Spleen (tissue), 11 donors: Measurements from ENCODE around the gene PHYH. TPM values are rescaled to one million over a fixed set of nuclear protein-coding genes. Genes with fewer than 3 reads are reported as not detected.

Source experiments
- DNase-seq: peaks from one replicate; pipeline ENCODE4 v3.0.0-alpha.2; 2020
- H3K27ac ChIP-seq, 8 donors: fragments of 200-600 bp; sonication (generic) in 7 of 8; 1 replicate in 4 of 8; 2 replicates in 4 of 8; pipeline versions ENCODE4 v1.5.0 to v1.8.0; 2016 to 2021; ENCODE audit warnings: inconsistent platforms in 4 of 8, mild to moderate bottlenecking in 4 of 8, moderate library complexity in 1 of 8
- H3K27me3 ChIP-seq, 7 donors: fragments of 200-600 bp; sonication (generic) in 6 of 7; replicated peaks in 1 of 7; 1 replicate in 4 of 7; 2 replicates in 3 of 7; pipeline versions ENCODE4 v1.5.0 to v1.8.0; 2016 to 2021; ENCODE audit warnings: inconsistent platforms in 3 of 7, mild to moderate bottlenecking in 1 of 7
- H3K36me3 ChIP-seq, 6 donors: fragments of 200-600 bp; sonication (generic) in 5 of 6; 1 replicate in 4 of 6; 2 replicates in 2 of 6; pipeline versions ENCODE4 v1.5.0 to v1.8.0; 2016 to 2021; ENCODE audit warnings: inconsistent platforms in 2 of 6
- H3K4me1 ChIP-seq, 6 donors: fragments of 200-600 bp; sonication (generic) in 5 of 6; 1 replicate in 3 of 6; 2 replicates in 3 of 6; pipeline versions ENCODE4 v1.5.0 to v1.8.0; 2016 to 2021; ENCODE audit warnings: inconsistent platforms in 3 of 6
- H3K4me3 ChIP-seq, 8 donors: fragments of 200-600 bp; sonication (generic) in 7 of 8; 1 replicate in 4 of 8; 2 replicates in 4 of 8; pipeline versions ENCODE4 v1.5.0 to v1.8.0; 2016 to 2021; ENCODE audit warnings: inconsistent platforms in 4 of 8, mild to moderate bottlenecking in 4 of 8, moderate library complexity in 2 of 8
- H3K9me3 ChIP-seq, 8 donors: fragments of 200-600 bp; sonication (generic) in 7 of 8; 1 replicate in 4 of 8; 2 replicates in 4 of 8; pipeline versions ENCODE4 v1.5.0 to v1.8.0; 2016 to 2021; ENCODE audit warnings: inconsistent platforms in 4 of 8
- POLR2A ChIP-seq, 3 donors: fragments of 450-650 bp; IDR thresholded peaks; one replicate each; pipeline ENCODE4 v1.5.1; 2017; ENCODE audit warnings: antibody characterized with exemption in 3 of 3, mild to moderate bottlenecking in 1 of 3
- POLR2AphosphoS5 ChIP-seq, 3 donors: sonication (generic); formaldehyde crosslinking; IDR thresholded peaks; one replicate each; pipeline ENCODE4 v1.5.1; 2017; ENCODE audit warnings: antibody characterized with exemption in 3 of 3
- WGBS, 5 donors: extraction: QIAGEN DNeasy Blood & Tissue Kit in 3 of 5; methylation state at CpG; one replicate each; pipeline versions ENCODE4 v1.1.5 to v1.1.7; 2013 to 2018; 5-methylcytosine and 5-hydroxymethylcytosine counted together
- intact Hi-C: fragments of 100-400 bp; cut with DNase I; formaldehyde crosslinking; loops from one replicate; pipeline ENCODE4 v1.15.0; 2023; ENCODE audit warnings: low total_unique reads
- polyA plus RNA-seq, 3 donors: library from polyadenylated mRNA; stranded (reverse); fragments of 200-250 nt; gene quantifications; one replicate each; pipeline ENCODE4 v1.2.1, GENCODE V29; 2013
- total RNA-seq, 7 donors: library from RNA; depleted of rRNA in 3 of 7; stranded (reverse); fragments of >200 nt in 3 of 7; fragmentation: NEBNext Ultra II Directional in 4 of 7; extraction: Animal tissue kit (Norgen Biotek cat#: 25700) in 4 of 7; gene quantifications; one replicate each; pipeline versions ENCODE4 v1.1.0 to v1.2.1, GENCODE V29; 2016 to 2021
- TF ChIP-seq, protein P1 (sequence below), 11 experiments: fragments of 200-600 bp in 7 of 11; fragments of 450-650 bp in 4 of 11; sonication (generic) in 4 of 11; IDR thresholded peaks in 8 of 11; conservative IDR thresholded peaks in 3 of 11; 1 replicate in 7 of 11; 2 replicates in 4 of 11; pipeline versions ENCODE4 v1.4.0 to v1.8.0; 2016 to 2021; ENCODE audit warnings: antibody characterized with exemption in 11 of 11, inconsistent platforms in 4 of 11, mild to moderate bottlenecking in 1 of 11
- donor health status: healthy with polysubstance abuse.
- donor health status: DM: no; HTN: no; CAD: no; lungs with moderate emphysema.
- donor health status: DM: no; HTN: no; CAD: no.
- donor health status: Bipolar disorder and iron deficiency.
- donor health status: healthy.
- donor health status: DM: no; HTN: no; CAD: no.
- donor health status: DM: yes; HTN: yes; CAD: no.

PHYH gene
- total and polyA plus RNA-seq, 10 donors, result 9.8 to 30.5 (median 13.6) TPM

DNA sequence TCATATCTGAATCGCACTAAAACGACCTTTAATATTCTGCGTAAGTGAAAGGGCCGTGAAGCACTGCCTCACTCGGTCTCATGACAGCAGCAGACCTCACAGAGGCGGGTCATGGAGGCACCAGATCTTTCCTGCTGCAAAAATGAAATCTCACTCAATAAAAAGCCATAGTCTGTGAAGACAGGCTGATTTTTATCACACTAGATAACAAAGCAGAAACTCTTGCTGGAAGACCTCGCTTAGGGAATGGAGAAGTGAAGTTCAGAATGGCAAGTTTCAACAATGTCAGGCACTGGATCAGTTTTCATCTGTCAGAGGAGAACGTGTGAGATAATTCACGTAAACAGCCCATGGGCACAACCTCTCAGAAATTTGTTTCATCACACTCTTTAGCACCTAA is 40.2 kb upstream of the PHYH start:
- Histone ChIP-seq H3K36me3 (peaks cover 0 to 81% (median 9%) of the 10 kb centered on the region in 6 donors), H3K4me1 (peaks cover 0 to 59% (median 14%) of the 10 kb centered on the region in 6 donors), H3K9me3 (no peaks in the 10 kb centered on the region), H3K27me3 (no peaks in the 10 kb centered on the region), H3K27ac (peak overlapping the region in 3 of 8 donors; percentile 31 to 37 (median 32)), H3K4me3 (peak overlapping the region in 1 of 8 donors; percentile 27)
- DNase-seq, result no peak
- WGBS, 5 donors, result 81 to 88% (median 88%) methylated on average over 9 of the region's 9 CpGs
- TF ChIP-seq, protein P1, sequence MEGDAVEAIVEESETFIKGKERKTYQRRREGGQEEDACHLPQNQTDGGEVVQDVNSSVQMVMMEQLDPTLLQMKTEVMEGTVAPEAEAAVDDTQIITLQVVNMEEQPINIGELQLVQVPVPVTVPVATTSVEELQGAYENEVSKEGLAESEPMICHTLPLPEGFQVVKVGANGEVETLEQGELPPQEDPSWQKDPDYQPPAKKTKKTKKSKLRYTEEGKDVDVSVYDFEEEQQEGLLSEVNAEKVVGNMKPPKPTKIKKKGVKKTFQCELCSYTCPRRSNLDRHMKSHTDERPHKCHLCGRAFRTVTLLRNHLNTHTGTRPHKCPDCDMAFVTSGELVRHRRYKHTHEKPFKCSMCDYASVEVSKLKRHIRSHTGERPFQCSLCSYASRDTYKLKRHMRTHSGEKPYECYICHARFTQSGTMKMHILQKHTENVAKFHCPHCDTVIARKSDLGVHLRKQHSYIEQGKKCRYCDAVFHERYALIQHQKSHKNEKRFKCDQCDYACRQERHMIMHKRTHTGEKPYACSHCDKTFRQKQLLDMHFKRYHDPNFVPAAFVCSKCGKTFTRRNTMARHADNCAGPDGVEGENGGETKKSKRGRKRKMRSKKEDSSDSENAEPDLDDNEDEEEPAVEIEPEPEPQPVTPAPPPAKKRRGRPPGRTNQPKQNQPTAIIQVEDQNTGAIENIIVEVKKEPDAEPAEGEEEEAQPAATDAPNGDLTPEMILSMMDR (IDR thresholded peaks at IDR 0.05 in 8 of 11, conservative IDR thresholded peaks at IDR 0.05 in 3 of 11), result no peak
- TF ChIP-seq POLR2A (IDR thresholded peaks at IDR 0.05) (no peak), POLR2AphosphoS5 (IDR thresholded peaks at IDR 0.05) (no peak)
- intact Hi-C loops, result no loop called here

- TF ChIP-seq POLR2A (IDR thresholded peaks at IDR 0.05) (no peak), POLR2AphosphoS5 (IDR thresholded peaks at IDR 0.05) (no peak)
- TF ChIP-seq, protein P1 (IDR thresholded peaks at IDR 0.05 in 8 of 11, conservative IDR thresholded peaks at IDR 0.05 in 3 of 11), result no peak
- intact Hi-C loops, result no loop called here
Measured at GRCh38 chr10:13338390-13339110, 38.7 kb upstream of the PHYH start.

GRCh38 chr10:13337827-13338196 is 37.9 kb upstream of the PHYH start:
- H3K36me3 ChIP-seq, result peaks cover 0 to 84% (median 24%) of the 10 kb centered on the region in 6 donors
- H3K4me3 ChIP-seq, result no peak overlapping the region
- peaks cover 0 to 41% (median 11%) of the 10 kb centered on the region in 6 donors for H3K4me1 ChIP-seq
- no peaks in the 10 kb centered on the region for H3K9me3 ChIP-seq
- TF ChIP-seq, protein P1 (IDR thresholded peaks at IDR 0.05 in 8 of 11, conservative IDR thresholded peaks at IDR 0.05 in 3 of 11), result no peak
- intact Hi-C loops, result no loop called here
- H3K27me3 ChIP-seq, result no peaks in the 10 kb centered on the region
- WGBS, 5 donors, result 87 to 98% (median 94%) methylated on average over 6 of the region's 6 CpGs
- H3K27ac ChIP-seq, result no peak overlapping the region
- no peak for DNase-seq

More at GRCh38 chr10:13338390-13339110, 38.7 kb upstream of the PHYH start:
- H3K4me3 ChIP-seq, result no peak overlapping the region
- peaks cover 0 to 84% (median 16%) of the 10 kb centered on the region in 6 donors for H3K36me3 ChIP-seq
- DNase-seq, result no peak
- H3K27me3 ChIP-seq, result no peaks in the 10 kb centered on the region
- no peak overlapping the region for H3K27ac ChIP-seq
- H3K9me3 ChIP-seq, result no peaks in the 10 kb centered on the region
- WGBS, 5 donors, result 70 to 84% (median 79%) methylated on average over 10 of the region's 10 CpGs
- peaks cover 0 to 44% (median 11%) of the 10 kb centered on the region in 6 donors for H3K4me1 ChIP-seq

GRCh38 chr10:13337128-13337826 is 37.4 kb upstream of the PHYH start:
- Histone ChIP-seq H3K27me3 (no peaks in the 10 kb centered on the region), H3K27ac (no peak overlapping the region), H3K36me3 (peaks cover 0 to 84% (median 28%) of the 10 kb centered on the region in 6 donors), H3K9me3 (no peaks in the 10 kb centered on the region), H3K4me1 (peaks cover 0 to 41% (median 11%) of the 10 kb centered on the region in 6 donors), H3K4me3 (no peak overlapping the region)
- WGBS, 5 donors, result 92 to 98% (median 96%) methylated on average over 4 of the region's 4 CpGs
- intact Hi-C loops, result no loop called here
- TF ChIP-seq POLR2AphosphoS5 (IDR thresholded peaks at IDR 0.05) (no peak), POLR2A (IDR thresholded peaks at IDR 0.05) (no peak)
- TF ChIP-seq, protein P1 (IDR thresholded peaks at IDR 0.05 in 8 of 11, conservative IDR thresholded peaks at IDR 0.05 in 3 of 11), result no peak
- no peak for DNase-seq
